Measurements from ENCODE around the gene DAO.

- no peak for TF ChIP-seq CTCF (IDR thresholded peaks at IDR 0.05)
- no peak for TF ChIP-seq POLR2A (IDR thresholded peaks at IDR 0.05)
Measured at GRCh38 chr12:108861878-108862587, 17.9 kb upstream of the DAO start.
